Natural killer cell (primary cell): ENCODE data around the gene LASP1. TPM values are rescaled to one million over a fixed set of nuclear protein-coding genes. Genes with fewer than 3 reads are reported as not detected.

ENCODE experiments used
- ATAC-seq, 3 donors: fragments of 150-1000 bp in 2 of 3; fragments of 200-7000 bp in 1 of 3; cut with Tn5 transposase; 1 replicate in 1 of 3; 2 replicates in 2 of 3; pipeline ENCODE4 v1.10.0; 2021; ENCODE audit warnings: mild to moderate bottlenecking in 2 of 3, moderate library complexity in 2 of 3
- DNase-seq, 2 donors: peaks; one replicate each; pipeline versions ENCODE4 v3.0.0 to v3.0.0-alpha.2; 2013 to 2021; ENCODE audit warnings: mixed read lengths in 1 of 2
- H3K27ac ChIP-seq: one replicate; pipeline ENCODE4 v1.5.1; 2013; ENCODE audit warnings: mild to moderate bottlenecking, low read length
- H3K27me3 ChIP-seq: one replicate; pipeline ENCODE4 v1.6.1; 2013; ENCODE audit warnings: low read length; ENCODE audit not compliant: control insufficient read depth, insufficient read depth
- H3K36me3 ChIP-seq: one replicate; pipeline ENCODE4 v1.6.1; 2013; ENCODE audit warnings: low read length; ENCODE audit not compliant: control insufficient read depth, insufficient read depth
- H3K4me1 ChIP-seq: one replicate; pipeline ENCODE4 v1.6.1; 2013; ENCODE audit warnings: low read length; ENCODE audit not compliant: control insufficient read depth, insufficient read depth
- H3K4me3 ChIP-seq: one replicate; pipeline ENCODE4 v1.5.1; 2013; ENCODE audit warnings: low read length
- H3K9me3 ChIP-seq: one replicate; pipeline ENCODE4 v1.6.1; 2013; ENCODE audit warnings: low read length; ENCODE audit not compliant: control insufficient read depth, insufficient read depth
- H3K27ac Mint-ChIP-seq, 2 donors: one replicate each; pipeline ENCODE4 v1.8.0; 2022; ENCODE audit warnings: mild to moderate bottlenecking in 2 of 2, mixed read lengths in 2 of 2, moderate library complexity in 1 of 2
- H3K27me3 Mint-ChIP-seq, 2 donors: one replicate each; pipeline ENCODE4 v1.8.0; 2022; ENCODE audit warnings: low read depth in 2 of 2, mixed read lengths in 2 of 2
- H3K36me3 Mint-ChIP-seq: one replicate; pipeline ENCODE4 v1.8.0; 2022; ENCODE audit warnings: mixed read lengths
- H3K4me1 Mint-ChIP-seq, 2 donors: one replicate each; pipeline ENCODE4 v1.8.0; 2022; ENCODE audit warnings: mixed read lengths in 2 of 2
- H3K4me3 Mint-ChIP-seq: one replicate; pipeline ENCODE4 v1.8.0; 2022; ENCODE audit warnings: mild to moderate bottlenecking, moderate library complexity, mixed read lengths
- H3K9me3 Mint-ChIP-seq, 2 donors: one replicate each; pipeline ENCODE4 v1.8.0; 2022; ENCODE audit warnings: mixed read lengths in 2 of 2
- WGBS: methylation state at CpG from one replicate; pipeline ENCODE4 v1.1.7; 2013; ENCODE audit warnings: missing lambda C conversion rate; ENCODE audit not compliant: insufficient coverage; 5-methylcytosine and 5-hydroxymethylcytosine counted together
- intact Hi-C: fragments of 100-400 bp; cut with micrococcal nuclease; formaldehyde crosslinking; loops from one replicate; pipeline ENCODE4 v1.14.2; 2022
- total RNA-seq, 4 donors: library from RNA; stranded (reverse); fragments of 120-200 nt in 1 of 4; gene quantifications; one replicate each; pipeline versions ENCODE4 v1.2.3 to v1.2.4, GENCODE V29; 2013 to 2022
- TF ChIP-seq, protein P1 (sequence below): fragments of 200-600 bp; IDR thresholded peaks from one replicate; pipeline ENCODE4 v1.8.0; 2022; ENCODE audit warnings: antibody characterized with exemption

LASP1 gene
- total RNA-seq, 3 donors from 2014 or later (not counting 1 experiment from before 2014, with no cell fraction given), result 293 to 363 (median 340) TPM

DNA sequence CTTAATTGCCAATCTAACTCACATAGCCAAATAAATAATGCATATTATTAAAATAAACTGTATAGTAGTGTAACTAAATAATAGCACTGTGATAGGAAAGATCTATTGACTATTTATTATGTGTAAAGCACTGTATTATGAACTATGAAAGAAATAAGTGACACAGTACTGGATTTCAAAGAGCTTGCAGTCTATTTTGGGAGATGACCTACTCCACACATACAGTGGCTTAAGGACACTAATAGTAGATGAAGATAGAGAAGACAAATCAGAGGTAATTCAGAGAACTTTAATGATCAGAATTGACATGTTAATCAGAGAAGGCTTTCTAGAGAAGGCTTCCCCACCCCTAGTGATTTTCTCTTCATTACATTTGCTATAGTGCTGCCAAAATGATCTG is 70.1 kb downstream of the LASP1 start:
- H3K27me3 ChIP-seq, result no peaks in the 10 kb centered on the region
- ATAC-seq, result no peak
- intact Hi-C loops, result no loop called here
- DNase-seq, result no peak
- no peak overlapping the region for H3K4me3 ChIP-seq
- H3K4me1 ChIP-seq, result no peaks in the 10 kb centered on the region
- TF ChIP-seq, protein P1, sequence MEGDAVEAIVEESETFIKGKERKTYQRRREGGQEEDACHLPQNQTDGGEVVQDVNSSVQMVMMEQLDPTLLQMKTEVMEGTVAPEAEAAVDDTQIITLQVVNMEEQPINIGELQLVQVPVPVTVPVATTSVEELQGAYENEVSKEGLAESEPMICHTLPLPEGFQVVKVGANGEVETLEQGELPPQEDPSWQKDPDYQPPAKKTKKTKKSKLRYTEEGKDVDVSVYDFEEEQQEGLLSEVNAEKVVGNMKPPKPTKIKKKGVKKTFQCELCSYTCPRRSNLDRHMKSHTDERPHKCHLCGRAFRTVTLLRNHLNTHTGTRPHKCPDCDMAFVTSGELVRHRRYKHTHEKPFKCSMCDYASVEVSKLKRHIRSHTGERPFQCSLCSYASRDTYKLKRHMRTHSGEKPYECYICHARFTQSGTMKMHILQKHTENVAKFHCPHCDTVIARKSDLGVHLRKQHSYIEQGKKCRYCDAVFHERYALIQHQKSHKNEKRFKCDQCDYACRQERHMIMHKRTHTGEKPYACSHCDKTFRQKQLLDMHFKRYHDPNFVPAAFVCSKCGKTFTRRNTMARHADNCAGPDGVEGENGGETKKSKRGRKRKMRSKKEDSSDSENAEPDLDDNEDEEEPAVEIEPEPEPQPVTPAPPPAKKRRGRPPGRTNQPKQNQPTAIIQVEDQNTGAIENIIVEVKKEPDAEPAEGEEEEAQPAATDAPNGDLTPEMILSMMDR, result no peak
- H3K27ac Mint-ChIP-seq, result no peak overlapping the region
- no peaks in the 10 kb centered on the region for H3K36me3 ChIP-seq
- H3K36me3 Mint-ChIP-seq, result no peaks in the 10 kb centered on the region
- no peaks in the 10 kb centered on the region for H3K9me3 Mint-ChIP-seq
- H3K27me3 Mint-ChIP-seq, result no peaks in the 10 kb centered on the region
- H3K4me1 Mint-ChIP-seq, result no peaks in the 10 kb centered on the region
- H3K27ac ChIP-seq, result no peak overlapping the region
- H3K4me3 Mint-ChIP-seq, result no peak overlapping the region
- no peaks in the 10 kb centered on the region for H3K9me3 ChIP-seq

- H3K9me3 ChIP-seq, result no peaks in the 10 kb centered on the region
- intact Hi-C loops, result no loop called here
- H3K27me3 Mint-ChIP-seq, result no peaks in the 10 kb centered on the region
- H3K36me3 ChIP-seq, result no peaks in the 10 kb centered on the region
- no peak overlapping the region for H3K4me3 ChIP-seq
- no peak overlapping the region for H3K27ac ChIP-seq
- H3K4me3 Mint-ChIP-seq, result no peak overlapping the region
- whole genome bisulfite sequencing, result 92% methylated on average over 1 of the region's 1 CpG
- no peaks in the 10 kb centered on the region for H3K4me1 ChIP-seq
- TF ChIP-seq, protein P1, result no peak
- DNase-seq, result no peak
- H3K27ac Mint-ChIP-seq, result no peak overlapping the region
- H3K4me1 Mint-ChIP-seq, result no peaks in the 10 kb centered on the region
- H3K9me3 Mint-ChIP-seq, result no peaks in the 10 kb centered on the region
- H3K36me3 Mint-ChIP-seq, result no peaks in the 10 kb centered on the region
- H3K27me3 ChIP-seq, result no peaks in the 10 kb centered on the region
- no peak for ATAC-seq
Measured at GRCh38 chr17:38940404-38940803, 70.5 kb downstream of the LASP1 start.

GRCh38 chr17:38942696-38943334 is 73.0 kb downstream of the LASP1 start:
- intact Hi-C loops, result no loop called here
- no peaks in the 10 kb centered on the region for H3K27me3 Mint-ChIP-seq
- Histone ChIP-seq H3K9me3 (no peaks in the 10 kb centered on the region), H3K36me3 (no peaks in the 10 kb centered on the region), H3K4me3 (no peak overlapping the region), H3K4me1 (no peaks in the 10 kb centered on the region), H3K27me3 (no peaks in the 10 kb centered on the region), H3K27ac (no peak overlapping the region)
- H3K9me3 Mint-ChIP-seq, result no peaks in the 10 kb centered on the region
- 73% methylated on average over 2 of the region's 4 CpGs for WGBS
- no peak overlapping the region for H3K27ac Mint-ChIP-seq
- H3K4me1 Mint-ChIP-seq, result peaks cover 0 to 2% of the 10 kb centered on the region in 2 donors
- H3K4me3 Mint-ChIP-seq, result no peak overlapping the region
- no peaks in the 10 kb centered on the region for H3K36me3 Mint-ChIP-seq
- ATAC-seq (no peak), DNase-seq (no peak)
- TF ChIP-seq, protein P1, result no peak

GRCh38 chr17:38943607-38944006 is 73.7 kb downstream of the LASP1 start:
- Histone ChIP-seq H3K27me3 (no peaks in the 10 kb centered on the region), H3K4me3 (no peak overlapping the region), H3K9me3 (no peaks in the 10 kb centered on the region), H3K36me3 (no peaks in the 10 kb centered on the region), H3K27ac (no peak overlapping the region), H3K4me1 (no peaks in the 10 kb centered on the region)
- ATAC-seq (no peak), DNase-seq (no peak)
- Mint-ChIP-seq H3K4me3 (no peak overlapping the region), H3K27me3 (no peaks in the 10 kb centered on the region), H3K9me3 (no peaks in the 10 kb centered on the region), H3K4me1 (peaks cover 0 to 6% of the 10 kb centered on the region in 2 donors), H3K36me3 (no peaks in the 10 kb centered on the region), H3K27ac (no peak overlapping the region)
- intact Hi-C loops, result no loop called here
- TF ChIP-seq, protein P1, result no peak
- WGBS, result 76% methylated on average over 7 of the region's 8 CpGs
